Transverse colon (tissue), 4 donors: ENCODE results near the gene KLHDC10.

ENCODE experiments used
- POLR2A ChIP-seq: fragments of 450-650 bp; IDR thresholded peaks from one replicate; pipeline ENCODE4 v1.6.1; 2016; ENCODE audit warnings: antibody characterized with exemption, mild to moderate bottlenecking, moderate library complexity
- POLR2AphosphoS5 ChIP-seq, 3 donors: sonication (generic); formaldehyde crosslinking; IDR thresholded peaks; one replicate each; pipeline ENCODE4 v1.6.1; 2016; ENCODE audit warnings: antibody characterized with exemption in 3 of 3
- TF ChIP-seq, protein P1 (sequence below), 5 experiments: fragments of 200-600 bp in 3 of 5; fragments of 450-650 bp in 2 of 5; sonication (generic) in 3 of 5; IDR thresholded peaks; 1 replicate in 2 of 5; 2 replicates in 3 of 5; pipeline ENCODE4 v1.5.1; 2016 to 2017; ENCODE audit warnings: antibody characterized with exemption in 5 of 5, inconsistent platforms in 3 of 5, mild to moderate bottlenecking in 2 of 5, moderate library complexity in 1 of 5

DNA sequence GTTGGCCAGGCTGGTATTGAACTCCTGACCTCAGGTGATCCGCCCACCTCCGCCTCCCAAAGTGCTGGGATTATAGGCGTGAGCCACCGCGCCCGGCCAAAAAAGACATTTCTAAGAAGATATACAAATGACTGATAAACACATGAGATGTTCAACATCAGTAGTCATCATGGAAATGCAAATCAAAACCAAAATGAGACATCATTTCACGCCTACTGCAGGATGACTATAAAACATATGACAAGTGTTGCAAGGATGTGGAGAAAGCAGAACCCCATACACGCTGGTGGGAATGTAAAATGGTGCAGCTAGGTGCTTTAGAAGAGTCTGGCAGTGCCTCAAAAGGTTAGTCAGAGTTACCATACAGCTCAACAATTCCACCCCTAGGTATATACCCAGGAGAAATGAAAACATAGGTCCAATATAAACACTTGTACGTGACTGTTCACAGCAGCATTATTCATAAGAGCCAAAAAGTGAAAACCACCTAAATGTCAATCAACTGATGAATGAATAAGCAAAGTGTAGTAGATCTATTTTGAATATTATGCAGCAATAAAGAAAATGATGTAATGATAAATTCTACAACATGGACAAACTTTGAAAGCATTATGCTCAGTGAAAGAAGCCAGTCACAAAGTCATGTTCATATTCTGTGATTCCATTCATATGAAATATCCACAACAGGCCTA is 110.4 kb downstream of the KLHDC10 start:
- TF ChIP-seq POLR2AphosphoS5 (IDR thresholded peaks at IDR 0.05) (no peak), POLR2A (no peak)
- TF ChIP-seq, protein P1, sequence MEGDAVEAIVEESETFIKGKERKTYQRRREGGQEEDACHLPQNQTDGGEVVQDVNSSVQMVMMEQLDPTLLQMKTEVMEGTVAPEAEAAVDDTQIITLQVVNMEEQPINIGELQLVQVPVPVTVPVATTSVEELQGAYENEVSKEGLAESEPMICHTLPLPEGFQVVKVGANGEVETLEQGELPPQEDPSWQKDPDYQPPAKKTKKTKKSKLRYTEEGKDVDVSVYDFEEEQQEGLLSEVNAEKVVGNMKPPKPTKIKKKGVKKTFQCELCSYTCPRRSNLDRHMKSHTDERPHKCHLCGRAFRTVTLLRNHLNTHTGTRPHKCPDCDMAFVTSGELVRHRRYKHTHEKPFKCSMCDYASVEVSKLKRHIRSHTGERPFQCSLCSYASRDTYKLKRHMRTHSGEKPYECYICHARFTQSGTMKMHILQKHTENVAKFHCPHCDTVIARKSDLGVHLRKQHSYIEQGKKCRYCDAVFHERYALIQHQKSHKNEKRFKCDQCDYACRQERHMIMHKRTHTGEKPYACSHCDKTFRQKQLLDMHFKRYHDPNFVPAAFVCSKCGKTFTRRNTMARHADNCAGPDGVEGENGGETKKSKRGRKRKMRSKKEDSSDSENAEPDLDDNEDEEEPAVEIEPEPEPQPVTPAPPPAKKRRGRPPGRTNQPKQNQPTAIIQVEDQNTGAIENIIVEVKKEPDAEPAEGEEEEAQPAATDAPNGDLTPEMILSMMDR (IDR thresholded peaks at IDR 0.05): no peak
